Omental fat pad (tissue), 4 donors: ENCODE measurements around the gene PRKCE. TPM values are rescaled to one million over a fixed set of nuclear protein-coding genes. Genes with fewer than 3 reads are reported as not detected.

Source experiments
- ATAC-seq: fragments of 150-250 bp; one replicate; pipeline ENCODE4 v1.9.1; 2016; ENCODE audit warnings: mild to moderate bottlenecking, moderate library complexity; ENCODE audit not compliant: low FRiP score
- DNase-seq: peaks from one replicate; pipeline ENCODE4 v3.0.0-alpha.2; 2019; ENCODE audit warnings: low spot score
- CTCF ChIP-seq, 3 donors: fragments of 450-650 bp; IDR thresholded peaks; one replicate each; pipeline ENCODE4 v1.5.1; 2016 to 2017; ENCODE audit warnings: antibody characterized with exemption in 3 of 3, mild to moderate bottlenecking in 3 of 3, moderate library complexity in 2 of 3
- total RNA-seq, 4 donors: library from RNA; depleted of rRNA; stranded (reverse); fragments of >200 nt; gene quantifications; one replicate each; pipeline ENCODE4 v1.1.0, GENCODE V29; 2016

The PRKCE gene
- total RNA-seq, 4 donors from 2014 or later, result 8.8 to 24.3 (median 14.0) TPM

- ATAC-seq (no peak), DNase-seq (no peak)
- no peak for TF ChIP-seq CTCF (IDR thresholded peaks at IDR 0.05)
Measured at GRCh38 chr2:45836316-45836715, 184.8 kb downstream of the PRKCE start.

- DNase-seq (no peak), ATAC-seq (no peak)
- no peak for TF ChIP-seq CTCF (IDR thresholded peaks at IDR 0.05)
Measured at GRCh38 chr2:45836740-45837139, 185.3 kb downstream of the PRKCE start.

- TF ChIP-seq CTCF (IDR thresholded peaks at IDR 0.05), result no peak
- no peak for DNase-seq
- ATAC-seq, result no peak
Measured at GRCh38 chr2:45837812-45838341, 186.4 kb downstream of the PRKCE start.

GRCh38 chr2:45839508-45840251 is 188.2 kb downstream of the PRKCE start:
- peak; percentile 70 for ATAC-seq
- no peak for DNase-seq
- no peak for TF ChIP-seq CTCF (IDR thresholded peaks at IDR 0.05)

- no peak for TF ChIP-seq CTCF (IDR thresholded peaks at IDR 0.05)
Measured at GRCh38 chr2:45840481-45840880, 189.0 kb downstream of the PRKCE start.

GRCh38 chr2:45841752-45842407 is 190.4 kb downstream of the PRKCE start:
- DNase-seq (no peak), ATAC-seq (no peak)
- no peak for TF ChIP-seq CTCF (IDR thresholded peaks at IDR 0.05)

More at GRCh38 chr2:45840481-45840880, 189.0 kb downstream of the PRKCE start:
- DNase-seq (no peak), ATAC-seq (no peak)
